Spleen (tissue), 7 donors: ENCODE measurements around the gene RAB35.

ENCODE experiments used
- POLR2A ChIP-seq, 3 donors: fragments of 450-650 bp; IDR thresholded peaks; one replicate each; pipeline ENCODE4 v1.5.1; 2017; ENCODE audit warnings: antibody characterized with exemption in 3 of 3, mild to moderate bottlenecking in 1 of 3
- TF ChIP-seq, protein P1 (sequence below), 11 experiments: fragments of 200-600 bp in 7 of 11; fragments of 450-650 bp in 4 of 11; sonication (generic) in 4 of 11; IDR thresholded peaks in 8 of 11; conservative IDR thresholded peaks in 3 of 11; 1 replicate in 7 of 11; 2 replicates in 4 of 11; pipeline versions ENCODE4 v1.4.0 to v1.8.0; 2016 to 2021; ENCODE audit warnings: antibody characterized with exemption in 11 of 11, inconsistent platforms in 4 of 11, mild to moderate bottlenecking in 1 of 11
- donor health status: DM: no; HTN: no; CAD: no; lungs with moderate emphysema.
- donor health status: DM: no; HTN: no; CAD: no.
- donor health status: DM: no; HTN: no; CAD: no.

DNA sequence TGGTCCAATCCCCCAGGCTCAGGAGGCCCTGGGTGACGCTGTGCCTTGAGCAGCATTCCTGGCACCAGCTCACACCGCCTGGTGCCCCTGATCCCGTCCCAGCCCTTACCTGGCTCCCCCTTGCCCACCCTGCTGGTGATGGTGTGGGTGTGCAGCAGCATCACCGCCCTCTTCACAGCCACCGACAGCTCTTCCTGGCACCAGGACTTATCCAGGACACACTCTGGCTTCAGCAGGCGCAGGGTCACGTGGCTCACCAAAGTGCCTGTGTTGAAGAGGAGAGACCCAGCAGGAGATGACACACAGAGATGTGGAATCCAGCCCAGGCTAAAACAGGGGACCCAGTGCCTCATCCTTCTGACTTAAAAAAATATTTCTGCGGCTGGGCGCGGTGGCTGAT, 41.8 kb upstream of the RAB35 start:
- no peak for TF ChIP-seq POLR2A (IDR thresholded peaks at IDR 0.05)
- TF ChIP-seq, protein P1, sequence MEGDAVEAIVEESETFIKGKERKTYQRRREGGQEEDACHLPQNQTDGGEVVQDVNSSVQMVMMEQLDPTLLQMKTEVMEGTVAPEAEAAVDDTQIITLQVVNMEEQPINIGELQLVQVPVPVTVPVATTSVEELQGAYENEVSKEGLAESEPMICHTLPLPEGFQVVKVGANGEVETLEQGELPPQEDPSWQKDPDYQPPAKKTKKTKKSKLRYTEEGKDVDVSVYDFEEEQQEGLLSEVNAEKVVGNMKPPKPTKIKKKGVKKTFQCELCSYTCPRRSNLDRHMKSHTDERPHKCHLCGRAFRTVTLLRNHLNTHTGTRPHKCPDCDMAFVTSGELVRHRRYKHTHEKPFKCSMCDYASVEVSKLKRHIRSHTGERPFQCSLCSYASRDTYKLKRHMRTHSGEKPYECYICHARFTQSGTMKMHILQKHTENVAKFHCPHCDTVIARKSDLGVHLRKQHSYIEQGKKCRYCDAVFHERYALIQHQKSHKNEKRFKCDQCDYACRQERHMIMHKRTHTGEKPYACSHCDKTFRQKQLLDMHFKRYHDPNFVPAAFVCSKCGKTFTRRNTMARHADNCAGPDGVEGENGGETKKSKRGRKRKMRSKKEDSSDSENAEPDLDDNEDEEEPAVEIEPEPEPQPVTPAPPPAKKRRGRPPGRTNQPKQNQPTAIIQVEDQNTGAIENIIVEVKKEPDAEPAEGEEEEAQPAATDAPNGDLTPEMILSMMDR (IDR thresholded peaks at IDR 0.05 in 8 of 11, conservative IDR thresholded peaks at IDR 0.05 in 3 of 11) = no peak
